GM12891 (cell line): Measurements from ENCODE around the gene EVPL.

ENCODE experiments used
- PAX5 ChIP-seq: IDR thresholded peaks from 2 replicates; pipeline ENCODE4 v1.6.1; 2011; ENCODE audit warnings: low read length, moderate library complexity, mild to moderate bottlenecking; ENCODE audit not compliant: insufficient read depth, severe bottlenecking
- POLR2A ChIP-seq: IDR thresholded peaks from 2 replicates; pipeline ENCODE4 v1.6.1; 2011; ENCODE audit warnings: low read depth, low read length, control low read depth
- POLR2AphosphoS5 ChIP-seq: IDR thresholded peaks from 2 replicates; pipeline ENCODE4 v1.6.1; 2011; ENCODE audit warnings: low read depth, low read length, control low read depth
- SPI1 ChIP-seq: IDR thresholded peaks from 2 replicates; pipeline ENCODE4 v1.6.1; 2011; ENCODE audit warnings: low read depth, low read length, control low read depth
- TAF1 ChIP-seq: IDR thresholded peaks from 2 replicates; pipeline ENCODE4 v1.6.1; 2011; ENCODE audit warnings: low read depth, low read length, control low read depth

DNA sequence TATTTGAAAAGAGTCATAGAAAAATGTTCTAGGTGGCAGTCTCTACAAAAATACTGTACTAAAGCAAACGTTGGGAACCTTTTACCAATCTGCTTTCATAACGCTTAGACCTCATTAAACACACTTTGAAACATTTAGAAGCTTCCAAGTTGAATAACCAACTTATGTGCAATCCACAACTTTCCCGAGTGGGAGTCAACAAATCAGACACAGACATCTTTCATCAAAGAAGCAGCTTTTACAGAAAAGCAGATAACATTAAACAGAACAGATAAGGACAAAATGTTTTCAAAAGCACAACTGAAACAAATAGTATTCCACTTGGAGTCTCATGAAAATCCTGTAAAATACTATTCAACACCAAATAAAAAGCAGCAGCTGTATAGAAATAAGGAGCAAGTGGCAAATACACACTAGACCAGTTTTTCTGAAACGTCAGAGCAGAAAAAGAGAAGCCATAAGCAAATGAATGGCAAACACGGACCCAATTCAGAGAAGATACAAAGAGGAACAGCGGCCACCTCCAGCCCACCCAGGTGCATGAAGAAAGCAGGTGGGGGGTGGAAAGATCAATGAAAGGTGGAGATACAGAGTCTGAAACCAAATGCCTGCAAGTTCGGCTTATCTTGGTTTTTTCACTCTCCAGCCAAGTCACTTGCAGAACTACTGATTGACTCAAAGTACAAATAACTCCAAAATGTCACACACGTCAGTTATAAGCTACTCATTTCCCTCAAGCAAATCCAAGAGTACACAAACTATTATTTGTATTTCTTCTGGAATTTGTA is 67.9 kb downstream of the EVPL start:
- TF ChIP-seq POLR2A (no peak), POLR2AphosphoS5 (no peak), TAF1 (no peak), SPI1 (no peak), PAX5 (no peak)
